Neural crest cell (in vitro differentiated cells): ENCODE data around the gene CDX1. TPM values are rescaled to one million over a fixed set of nuclear protein-coding genes. Genes with fewer than 3 reads are reported as not detected.

Experiments
- DNase-seq: peaks from one replicate; pipeline ENCODE4 v3.0.0; 2021; ENCODE audit warnings: low read depth, mixed read lengths, low spot score
- H3K27ac Mint-ChIP-seq: one replicate; pipeline ENCODE4 v1.8.0; 2021; ENCODE audit warnings: mild to moderate bottlenecking, mixed read lengths; ENCODE audit not compliant: unreplicated experiment
- H3K27me3 Mint-ChIP-seq: 2 replicates; pipeline ENCODE4 v1.8.0; 2021; ENCODE audit warnings: low read depth, mild to moderate bottlenecking, mixed read lengths
- H3K36me3 Mint-ChIP-seq: 2 replicates; pipeline ENCODE4 v1.8.0; 2021; ENCODE audit warnings: low read depth, mild to moderate bottlenecking, mixed read lengths
- H3K4me1 Mint-ChIP-seq: 2 replicates; pipeline ENCODE4 v1.8.0; 2021; ENCODE audit warnings: mixed read lengths
- H3K4me3 Mint-ChIP-seq: one replicate; pipeline ENCODE4 v1.8.0; 2021; ENCODE audit warnings: mild to moderate bottlenecking, mixed read lengths
- H3K9me3 Mint-ChIP-seq: 2 replicates; pipeline ENCODE4 v1.8.0; 2021; ENCODE audit warnings: mixed read lengths
- CTCF ChIP-seq: fragments of 200-600 bp; sonication (generic); conservative IDR thresholded peaks from 2 replicates; pipeline ENCODE4 v1.5.0; 2021; ENCODE audit warnings: antibody characterized with exemption, mild to moderate bottlenecking
- long read RNA-seq: library from polyadenylated mRNA; unstranded; transcript quantifications from one replicate; pipeline ENCODE4 v2.0.0, GENCODE V29; 2020
- total RNA-seq: library from RNA; stranded (reverse); gene quantifications from 2 replicates; pipeline ENCODE4 v1.2.1, GENCODE V29; 2021

The CDX1 gene
- not detected in 2 replicates for total RNA-seq
- long read RNA-seq: 0 reads

- Mint-ChIP-seq H3K27ac (no peak within 1 kb of the TSS), H3K4me1 (peaks cover 45% of the 10 kb centered on the region), H3K4me3 (peak within 1 kb of the TSS; percentile 47), H3K36me3 (no peaks in the 10 kb centered on the region), H3K27me3 (peaks cover 68% of the 10 kb centered on the region), H3K9me3 (no peaks in the 10 kb centered on the region)
- no peak for DNase-seq
- no peak for TF ChIP-seq CTCF
These were observed at the start of gene CDX1 for GRCh38 chr5:150166650-150167511. Gene CDX1, plus strand, starts transcription at chr5:150166778. Its CDS starts 99 bp downstream, at chr5:150166877.

GRCh38 chr5:150117945-150118560, 48.5 kb upstream of the CDX1 start:
- no peak for DNase-seq
- no peak for TF ChIP-seq CTCF

GRCh38 chr5:150118561-150119229, 47.9 kb upstream of the CDX1 start:
- no peaks in the 10 kb centered on the region for H3K27me3 Mint-ChIP-seq
- no peak for TF ChIP-seq CTCF
- DNase-seq: no peak
- H3K4me1 Mint-ChIP-seq: no peaks in the 10 kb centered on the region
- no peak overlapping the region for H3K27ac Mint-ChIP-seq
- H3K36me3 Mint-ChIP-seq: no peaks in the 10 kb centered on the region
- H3K4me3 Mint-ChIP-seq: no peak overlapping the region
- no peaks in the 10 kb centered on the region for H3K9me3 Mint-ChIP-seq

More at GRCh38 chr5:150117945-150118560, 48.5 kb upstream of the CDX1 start:
- Mint-ChIP-seq H3K4me1 (no peaks in the 10 kb centered on the region), H3K4me3 (no peak overlapping the region), H3K9me3 (no peaks in the 10 kb centered on the region), H3K36me3 (no peaks in the 10 kb centered on the region), H3K27ac (no peak overlapping the region), H3K27me3 (no peaks in the 10 kb centered on the region)

- DNase-seq: no peak
- peak overlapping the region; percentile 28 for H3K27ac Mint-ChIP-seq
- H3K9me3 Mint-ChIP-seq: no peaks in the 10 kb centered on the region
- TF ChIP-seq CTCF: no peak
- no peak overlapping the region for H3K4me3 Mint-ChIP-seq
- H3K36me3 Mint-ChIP-seq: no peaks in the 10 kb centered on the region
- no peaks in the 10 kb centered on the region for H3K4me1 Mint-ChIP-seq
- no peaks in the 10 kb centered on the region for H3K27me3 Mint-ChIP-seq
These were observed 47.0 kb upstream of the CDX1 start for GRCh38 chr5:150119421-150120061.

- no peaks in the 10 kb centered on the region for H3K27me3 Mint-ChIP-seq
- H3K27ac Mint-ChIP-seq: no peak overlapping the region
- no peak overlapping the region for H3K4me3 Mint-ChIP-seq
- no peaks in the 10 kb centered on the region for H3K9me3 Mint-ChIP-seq
- no peaks in the 10 kb centered on the region for H3K36me3 Mint-ChIP-seq
- TF ChIP-seq CTCF: no peak
- no peaks in the 10 kb centered on the region for H3K4me1 Mint-ChIP-seq
- DNase-seq: no peak
These were observed 46.5 kb upstream of the CDX1 start for GRCh38 chr5:150120062-150120441.
